HepG2 (cell line): ENCODE data around the gene MADCAM1. TPM values are rescaled to one million over a fixed set of nuclear protein-coding genes. Genes with fewer than 3 reads are reported as not detected.

ENCODE experiments used
- ATF6 ChIP-seq: sonication (generic); formaldehyde crosslinking; conservative IDR thresholded peaks from 2 replicates; pipeline ENCODE4 v1.4.0; 2020; ENCODE audit warnings: missing genetic modification reagents
- ATRX ChIP-seq: sonication (generic); formaldehyde crosslinking; IDR thresholded peaks from 2 replicates; pipeline ENCODE4 v1.4.0; 2020; ENCODE audit warnings: missing genetic modification reagents, borderline replicate concordance
- BCLAF1 ChIP-seq: fragments of 450-650 bp; IDR thresholded peaks from 2 replicates; pipeline ENCODE4 v1.6.1; 2017; ENCODE audit warnings: mild to moderate bottlenecking
- DRAP1 ChIP-seq: IDR thresholded peaks from 2 replicates; pipeline ENCODE4 v1.6.1; 2016; ENCODE audit warnings: missing genetic modification reagents, missing compliant biosample characterization
- ELF3 ChIP-seq: IDR thresholded peaks from 2 replicates; pipeline ENCODE4 v1.6.1; 2016; ENCODE audit warnings: missing genetic modification reagents, missing compliant biosample characterization
- GPN1 ChIP-seq: sonication (generic); formaldehyde crosslinking; IDR thresholded peaks from 2 replicates; pipeline ENCODE4 v1.5.1; 2020; ENCODE audit warnings: missing genetic modification reagents, borderline replicate concordance
- HMGXB4 ChIP-seq, 2 experiments: sonication (generic) in 1 of 2; formaldehyde crosslinking in 1 of 2; IDR thresholded peaks; 2 replicates each; pipeline versions ENCODE4 v1.4.0 to v1.6.1; 2018 to 2020; ENCODE audit warnings: missing genetic modification reagents in 2 of 2, borderline replicate concordance in 1 of 2, low read depth in 1 of 2, mild to moderate bottlenecking in 1 of 2, missing biosample characterization in 1 of 2
- LRRFIP1 ChIP-seq: sonication (generic); formaldehyde crosslinking; conservative IDR thresholded peaks from 2 replicates; pipeline ENCODE4 v1.4.0; 2020; ENCODE audit warnings: missing genetic modification reagents
- MZF1 ChIP-seq: sonication (generic); formaldehyde crosslinking; IDR thresholded peaks from 2 replicates; pipeline ENCODE4 v1.8.1; 2023; ENCODE audit warnings: mild to moderate bottlenecking, missing genetic modification reagents, borderline replicate concordance
- POLR2A ChIP-seq, 2 experiments: IDR thresholded peaks; 2 replicates each; pipeline ENCODE4 v1.6.1; 2011; ENCODE audit warnings: low read depth in 2 of 2, low read length in 2 of 2, mild to moderate bottlenecking in 1 of 2, moderate library complexity in 1 of 2; ENCODE audit not compliant: insufficient read depth in 1 of 2
- PRPF4 ChIP-seq: fragments of 200-400 bp; formaldehyde crosslinking; IDR thresholded peaks from 2 replicates; pipeline ENCODE4 v1.6.1; 2016; ENCODE audit warnings: low read length, low read depth; ENCODE audit not compliant: poor library complexity, severe bottlenecking
- RARG ChIP-seq: sonication (generic); formaldehyde crosslinking; IDR thresholded peaks from 2 replicates; pipeline ENCODE4 v1.4.0; 2020; ENCODE audit warnings: low read depth, mild to moderate bottlenecking, missing genetic modification reagents
- SIX4 ChIP-seq: sonication (generic); formaldehyde crosslinking; IDR thresholded peaks from 2 replicates; pipeline ENCODE4 v1.4.0; 2020; ENCODE audit warnings: missing genetic modification reagents
- SRSF9 ChIP-seq: fragments of 200-400 bp; formaldehyde crosslinking; IDR thresholded peaks from 2 replicates; pipeline ENCODE4 v1.6.1; 2018; ENCODE audit warnings: borderline replicate concordance, mild to moderate bottlenecking, low read depth, low read length; ENCODE audit not compliant: insufficient read depth, poor library complexity, severe bottlenecking
- ZFP41 ChIP-seq: sonication (generic); formaldehyde crosslinking; IDR thresholded peaks from 2 replicates; pipeline ENCODE4 v1.4.0; 2020; ENCODE audit warnings: mild to moderate bottlenecking, missing genetic modification reagents, borderline replicate concordance
- ZNF205 ChIP-seq: IDR thresholded peaks from 2 replicates; pipeline ENCODE4 v1.6.1; 2018; ENCODE audit warnings: missing biosample characterization, missing genetic modification reagents
- polyA plus RNA-seq, 8 experiments: library from polyadenylated mRNA; depleted of rRNA in 3 of 8; stranded (reverse) in 7 of 8; unstranded in 1 of 8; fragments of >200 nt; fragmentation: Illumina TruSeq in 4 of 8; extraction: Trizol in 4 of 8; gene quantifications; 2 replicates each; pipeline versions ENCODE4 v1.2.1 to v1.2.3, GENCODE V29; 2011 to 2016; ENCODE audit warnings: low read depth in 4 of 8, missing spikeins in 1 of 8, mixed read lengths in 1 of 8; ENCODE audit not compliant: insufficient read depth in 1 of 8
- total RNA-seq, 5 experiments: library from RNA; depleted of rRNA; stranded (reverse); fragments of >200 nt; fragmentation: Illumina TruSeq; extraction: Trizol; gene quantifications; 2 replicates each; pipeline ENCODE4 v1.2.3, GENCODE V29; 2016; ENCODE audit warnings: low read depth in 1 of 5
- TF ChIP-seq, protein P1 (sequence below): sonication (generic); formaldehyde crosslinking; IDR thresholded peaks from 2 replicates; pipeline ENCODE4 v1.4.0; 2020; ENCODE audit warnings: mild to moderate bottlenecking, missing genetic modification reagents

Gene MADCAM1
- total and polyA plus RNA-seq, 2 of the 13 experiments (the other 11 are each of a cell fraction or from before 2014, with no cell fraction given) = 0.29 to 0.33 TPM

- TF ChIP-seq POLR2A (IDR thresholded peaks at IDR 0.05; ENCODE audit: insufficient read depth in 1 of 2, low read depth in 2 of 2, low read length in 2 of 2) = no peak; a peak in 1 of 4 replicates
- TF ChIP-seq GPN1 (CRISPR knock-in tag) = no peak
- no peak for TF ChIP-seq ZNF205
- no peak for TF ChIP-seq PRPF4
- no peak for TF ChIP-seq SRSF9
- peak; percentile 55 for TF ChIP-seq ELF3
- no peak for TF ChIP-seq RARG (CRISPR knock-in tag)
- TF ChIP-seq SIX4 (CRISPR knock-in tag) = no peak
- TF ChIP-seq ATF6 (CRISPR knock-in tag) = no peak
- peak; percentile 23; the same call in 1 of the 2 replicates for TF ChIP-seq DRAP1
- TF ChIP-seq LRRFIP1 (CRISPR knock-in tag) = no peak
- TF ChIP-seq, protein P1, sequence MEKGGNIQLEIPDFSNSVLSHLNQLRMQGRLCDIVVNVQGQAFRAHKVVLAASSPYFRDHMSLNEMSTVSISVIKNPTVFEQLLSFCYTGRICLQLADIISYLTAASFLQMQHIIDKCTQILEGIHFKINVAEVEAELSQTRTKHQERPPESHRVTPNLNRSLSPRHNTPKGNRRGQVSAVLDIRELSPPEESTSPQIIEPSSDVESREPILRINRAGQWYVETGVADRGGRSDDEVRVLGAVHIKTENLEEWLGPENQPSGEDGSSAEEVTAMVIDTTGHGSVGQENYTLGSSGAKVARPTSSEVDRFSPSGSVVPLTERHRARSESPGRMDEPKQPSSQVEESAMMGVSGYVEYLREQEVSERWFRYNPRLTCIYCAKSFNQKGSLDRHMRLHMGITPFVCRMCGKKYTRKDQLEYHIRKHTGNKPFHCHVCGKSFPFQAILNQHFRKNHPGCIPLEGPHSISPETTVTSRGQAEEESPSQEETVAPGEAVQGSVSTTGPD (CRISPR knock-in tag) = no peak
- peak; percentile 27 to 56; a peak in 1 of 4 replicates for TF ChIP-seq HMGXB4 (CRISPR knock-in tag; IDR thresholded peaks at IDR 0.05; ENCODE audit: borderline replicate concordance in 1 of 2, low read depth in 1 of 2)
- TF ChIP-seq BCLAF1 = no peak
- no peak for TF ChIP-seq ATRX (CRISPR knock-in tag)
- no peak for TF ChIP-seq MZF1 (CRISPR knock-in tag)
- no peak for TF ChIP-seq ZFP41
Observed at GRCh38 chr19:461721-462551, 34.4 kb upstream of the MADCAM1 start (continued).
